Gastroesophageal sphincter (tissue), 4 donors: Measurements from ENCODE around the gene LIN9. TPM values are rescaled to one million over a fixed set of nuclear protein-coding genes. Genes with fewer than 3 reads are reported as not detected.

Source experiments
- ATAC-seq: fragments of 150-250 bp; one replicate; pipeline ENCODE4 v1.9.1; 2016; ENCODE audit warnings: mild to moderate bottlenecking, moderate library complexity
- H3K27ac ChIP-seq, 4 donors: fragments of 200-600 bp; sonication (generic) in 3 of 4; 1 replicate in 3 of 4; 2 replicates in 1 of 4; pipeline ENCODE4 v1.5.1; 2016 to 2019
- H3K27me3 ChIP-seq: fragments of 200-600 bp; sonication (generic); one replicate; pipeline ENCODE4 v1.5.1; 2019
- H3K36me3 ChIP-seq, 2 donors: fragments of 200-600 bp; sonication (generic); one replicate each; pipeline ENCODE4 v1.5.1; 2019; ENCODE audit warnings: control low read depth in 1 of 2
- H3K4me1 ChIP-seq, 3 donors: fragments of 200-600 bp; sonication (generic); 1 replicate in 2 of 3; 2 replicates in 1 of 3; pipeline ENCODE4 v1.5.1; 2016 to 2019; ENCODE audit warnings: control low read depth in 2 of 3
- H3K4me3 ChIP-seq, 2 donors: fragments of 200-600 bp; sonication (generic); one replicate each; pipeline ENCODE4 v1.5.1; 2019; ENCODE audit warnings: mild to moderate bottlenecking in 1 of 2, moderate library complexity in 1 of 2
- H3K9me3 ChIP-seq, 3 donors: fragments of 200-600 bp; sonication (generic); one replicate each; pipeline ENCODE4 v1.5.1; 2017 to 2019; ENCODE audit warnings: control low read depth in 2 of 3
- EP300 ChIP-seq: sonication (generic); formaldehyde crosslinking; IDR thresholded peaks from one replicate; pipeline ENCODE4 v1.6.1; 2017; ENCODE audit warnings: antibody characterized with exemption, mild to moderate bottlenecking
- POLR2A ChIP-seq, 2 donors: fragments of 450-650 bp; IDR thresholded peaks; one replicate each; pipeline ENCODE4 v1.6.1; 2017; ENCODE audit warnings: antibody characterized with exemption in 2 of 2, mild to moderate bottlenecking in 2 of 2, moderate library complexity in 1 of 2
- POLR2AphosphoS5 ChIP-seq: sonication (generic); formaldehyde crosslinking; IDR thresholded peaks from one replicate; pipeline ENCODE4 v1.6.1; 2017; ENCODE audit warnings: antibody characterized with exemption
- WGBS, 2 donors: methylation state at CpG; one replicate each; pipeline ENCODE4 v1.1.5; 2018; ENCODE audit warnings: low coverage in 1 of 2; 5-methylcytosine and 5-hydroxymethylcytosine counted together
- total RNA-seq, 4 donors: library from RNA; depleted of rRNA; stranded (reverse); fragments of >200 nt; gene quantifications; one replicate each; pipeline ENCODE4 v1.1.0, GENCODE V29; 2016
- TF ChIP-seq, protein P1 (sequence below), 4 experiments: fragments of 200-600 bp in 2 of 4; fragments of 450-650 bp in 2 of 4; sonication (generic) in 1 of 4; IDR thresholded peaks; one replicate each; pipeline ENCODE4 v1.5.1; 2017 to 2019; ENCODE audit warnings: antibody characterized with exemption in 4 of 4, mild to moderate bottlenecking in 2 of 4, moderate library complexity in 2 of 4

The LIN9 gene
- total RNA-seq, 4 donors from 2014 or later, result 2.8 to 5.4 (median 3.4) TPM

DNA sequence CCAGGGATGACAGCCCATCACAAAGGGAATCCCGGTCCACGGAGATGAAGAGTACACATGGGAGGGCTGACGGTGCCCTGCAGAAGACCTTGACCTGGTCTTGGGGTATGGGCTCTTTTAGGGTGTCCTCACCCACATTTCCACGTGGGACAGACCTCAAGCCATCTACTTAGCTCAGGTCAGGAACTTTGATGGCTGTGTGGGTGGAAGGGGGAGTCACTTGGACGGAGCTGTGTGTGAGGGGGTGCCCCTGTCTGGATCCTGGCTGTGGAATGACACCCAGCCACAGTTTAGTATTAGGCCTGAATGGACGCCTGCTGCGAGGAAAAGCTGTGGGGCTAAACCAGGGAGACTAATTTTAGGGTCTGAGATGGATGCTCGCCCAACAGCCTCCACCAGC lies 96.4 kb downstream of the LIN9 start:
- Histone ChIP-seq H3K36me3 (no peaks in the 10 kb centered on the region), H3K9me3 (no peaks in the 10 kb centered on the region), H3K27me3 (no peaks in the 10 kb centered on the region), H3K27ac (no peak overlapping the region), H3K4me3 (no peak overlapping the region), H3K4me1 (no peaks in the 10 kb centered on the region)
- WGBS, 2 donors, result 89% methylated on average over 4 of the region's 8 CpGs; no CpG with 5 or more reads in 1 of the 2 donors
- ATAC-seq, result no peak
- TF ChIP-seq POLR2A (IDR thresholded peaks at IDR 0.05), result no peak
- TF ChIP-seq EP300, result no peak
- TF ChIP-seq, protein P1, sequence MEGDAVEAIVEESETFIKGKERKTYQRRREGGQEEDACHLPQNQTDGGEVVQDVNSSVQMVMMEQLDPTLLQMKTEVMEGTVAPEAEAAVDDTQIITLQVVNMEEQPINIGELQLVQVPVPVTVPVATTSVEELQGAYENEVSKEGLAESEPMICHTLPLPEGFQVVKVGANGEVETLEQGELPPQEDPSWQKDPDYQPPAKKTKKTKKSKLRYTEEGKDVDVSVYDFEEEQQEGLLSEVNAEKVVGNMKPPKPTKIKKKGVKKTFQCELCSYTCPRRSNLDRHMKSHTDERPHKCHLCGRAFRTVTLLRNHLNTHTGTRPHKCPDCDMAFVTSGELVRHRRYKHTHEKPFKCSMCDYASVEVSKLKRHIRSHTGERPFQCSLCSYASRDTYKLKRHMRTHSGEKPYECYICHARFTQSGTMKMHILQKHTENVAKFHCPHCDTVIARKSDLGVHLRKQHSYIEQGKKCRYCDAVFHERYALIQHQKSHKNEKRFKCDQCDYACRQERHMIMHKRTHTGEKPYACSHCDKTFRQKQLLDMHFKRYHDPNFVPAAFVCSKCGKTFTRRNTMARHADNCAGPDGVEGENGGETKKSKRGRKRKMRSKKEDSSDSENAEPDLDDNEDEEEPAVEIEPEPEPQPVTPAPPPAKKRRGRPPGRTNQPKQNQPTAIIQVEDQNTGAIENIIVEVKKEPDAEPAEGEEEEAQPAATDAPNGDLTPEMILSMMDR (IDR thresholded peaks at IDR 0.05), result no peak
- TF ChIP-seq POLR2AphosphoS5, result no peak

DNA sequence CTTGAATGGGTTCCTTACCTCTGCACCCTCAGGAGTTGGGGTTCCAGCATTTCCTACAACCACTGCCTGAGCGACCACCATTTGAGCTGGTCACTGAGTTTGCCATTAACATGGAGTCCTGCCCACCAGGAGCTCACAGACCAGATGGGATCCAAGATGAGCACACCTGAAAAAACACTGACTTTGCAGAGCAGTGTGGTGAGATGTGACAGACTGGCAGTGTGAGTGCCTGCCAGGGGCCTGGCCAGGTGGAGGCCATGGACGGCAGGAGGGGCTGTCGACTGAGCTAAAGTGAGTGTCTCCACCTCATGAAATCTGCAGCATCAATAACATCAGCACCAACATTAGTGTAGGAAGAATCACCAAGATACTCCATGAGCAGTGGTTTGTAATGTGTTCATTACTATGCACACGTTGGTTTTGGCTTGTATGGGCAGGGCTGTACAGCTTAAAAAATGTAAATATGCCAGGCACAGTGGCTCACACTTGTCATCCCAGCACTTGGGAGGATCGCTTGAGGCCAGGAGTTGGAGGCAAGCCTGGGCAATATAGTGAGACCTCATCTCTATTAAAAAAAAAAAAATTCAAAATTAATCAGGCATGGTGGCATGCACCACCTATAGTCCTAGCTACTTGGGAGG lies 97.7 kb downstream of the LIN9 start:
- WGBS, 2 donors, result 40 to 80% methylated on average over 1 of the region's 5 CpGs
- Histone ChIP-seq H3K36me3 (no peaks in the 10 kb centered on the region), H3K27ac (no peak overlapping the region), H3K27me3 (no peaks in the 10 kb centered on the region), H3K9me3 (no peaks in the 10 kb centered on the region), H3K4me1 (no peaks in the 10 kb centered on the region), H3K4me3 (no peak overlapping the region)
- TF ChIP-seq EP300, result no peak
- no peak for TF ChIP-seq POLR2AphosphoS5
- TF ChIP-seq, protein P1 (IDR thresholded peaks at IDR 0.05), result no peak
- TF ChIP-seq POLR2A (IDR thresholded peaks at IDR 0.05), result no peak
- ATAC-seq, result no peak

DNA sequence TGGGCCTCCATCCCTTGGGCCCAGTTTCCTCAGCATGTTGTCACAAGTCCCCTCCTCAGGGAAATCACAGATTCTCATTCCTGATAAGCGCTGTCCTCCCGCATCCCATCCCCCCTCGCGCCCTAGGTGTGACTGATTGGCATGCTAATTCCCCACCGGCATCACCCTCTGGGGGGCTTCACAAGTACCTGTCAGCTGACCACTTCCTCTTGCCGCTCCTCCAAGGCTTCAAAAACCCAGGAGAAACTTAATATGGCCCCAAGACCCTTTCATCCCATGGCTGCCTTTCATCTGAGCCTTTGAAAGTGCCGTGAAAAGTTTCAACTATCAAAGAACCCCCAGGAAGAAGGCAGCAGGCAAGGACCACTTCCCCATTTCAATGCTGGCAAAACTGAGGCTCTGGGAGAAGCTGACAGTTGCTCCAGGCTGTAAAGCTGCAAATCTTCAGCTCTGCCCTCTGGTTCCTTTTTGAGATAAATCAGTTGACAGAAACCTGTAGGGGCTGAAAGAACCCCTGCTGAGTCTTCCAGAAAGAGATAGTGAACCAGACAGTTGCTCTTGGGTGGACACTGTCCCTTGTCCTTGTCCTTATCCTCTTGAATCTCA lies 98.3 kb downstream of the LIN9 start:
- TF ChIP-seq POLR2AphosphoS5, result no peak
- no peak for TF ChIP-seq EP300
- TF ChIP-seq, protein P1 (IDR thresholded peaks at IDR 0.05), result no peak
- TF ChIP-seq POLR2A (IDR thresholded peaks at IDR 0.05), result no peak
- H3K4me1 ChIP-seq, result no peaks in the 10 kb centered on the region
- no peak overlapping the region for H3K4me3 ChIP-seq
- WGBS, 2 donors, result 59 to 73% methylated on average over 5 of the region's 7 CpGs
- no peaks in the 10 kb centered on the region for H3K9me3 ChIP-seq
- no peak overlapping the region for H3K27ac ChIP-seq
- no peaks in the 10 kb centered on the region for H3K27me3 ChIP-seq
- no peaks in the 10 kb centered on the region for H3K36me3 ChIP-seq
- no peak for ATAC-seq

DNA sequence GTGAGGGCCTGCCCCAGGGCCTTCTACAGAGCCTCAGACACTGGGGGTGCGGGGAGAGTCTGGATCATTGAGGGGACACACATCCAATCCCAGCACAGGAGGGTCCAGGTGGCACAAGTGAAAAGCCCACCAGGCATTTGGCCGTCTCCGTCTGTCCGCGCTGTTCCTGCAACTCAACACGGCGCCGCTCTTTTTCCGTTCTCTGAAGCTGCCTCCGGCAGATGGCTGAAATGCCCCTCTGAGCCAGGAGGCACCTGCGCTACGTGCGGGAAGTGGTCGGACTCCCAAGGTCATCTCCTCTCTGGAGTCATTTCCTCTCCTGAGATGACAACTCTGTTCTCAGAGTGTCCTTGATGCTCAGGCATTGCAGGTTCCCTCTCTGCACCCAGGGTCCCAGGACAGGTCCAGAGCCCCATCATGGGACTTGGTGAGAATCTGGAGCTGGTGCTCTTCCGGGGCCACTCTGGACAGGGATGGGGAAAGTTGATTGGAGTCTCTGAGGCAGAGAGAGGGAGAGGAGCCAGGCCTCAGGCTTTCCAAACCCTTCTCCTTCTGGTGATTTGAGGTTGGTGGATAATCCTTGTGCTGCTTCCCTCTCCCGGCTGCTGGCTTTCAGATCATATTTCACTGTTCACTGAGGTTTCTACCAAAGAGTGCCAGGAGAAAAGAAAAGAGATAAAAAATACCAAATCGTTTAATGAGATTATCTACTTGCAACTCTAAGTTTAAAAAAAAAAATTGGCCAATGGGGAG lies 99.5 kb downstream of the LIN9 start:
- H3K9me3 ChIP-seq, result no peaks in the 10 kb centered on the region
- H3K4me1 ChIP-seq, result no peaks in the 10 kb centered on the region
- no peaks in the 10 kb centered on the region for H3K36me3 ChIP-seq
- no peak for TF ChIP-seq POLR2A (IDR thresholded peaks at IDR 0.05)
- TF ChIP-seq POLR2AphosphoS5, result no peak
- no peak for TF ChIP-seq EP300
- TF ChIP-seq, protein P1 (IDR thresholded peaks at IDR 0.05), result no peak
- H3K27me3 ChIP-seq, result no peaks in the 10 kb centered on the region
- 72% methylated on average over 8 of the region's 17 CpGs; no CpG with 5 or more reads in 1 of the 2 donors for WGBS, 2 donors
- ATAC-seq, result no peak
- no peak overlapping the region for H3K4me3 ChIP-seq
- H3K27ac ChIP-seq, result no peak overlapping the region
